Endothelial cell of umbilical vein (primary cell): ENCODE measurements around the gene OR2AG1.

ENCODE experiments used
- CTCF ChIP-seq, 2 donors: IDR thresholded peaks; 1 replicate in 1 of 2; 2 replicates in 1 of 2; pipeline ENCODE4 v1.5.1; 2011; ENCODE audit warnings: low read length in 2 of 2, mild to moderate bottlenecking in 2 of 2, moderate library complexity in 2 of 2, control low read depth in 1 of 2, inconsistent platforms in 1 of 2, low read depth in 1 of 2; ENCODE audit not compliant: insufficient read depth in 1 of 2; ENCODE audit errors: extremely low read depth in 1 of 2
- GATA2 ChIP-seq: IDR thresholded peaks from 2 replicates; pipeline ENCODE4 v1.7.0; 2011; ENCODE audit warnings: low read depth, mild to moderate bottlenecking, moderate library complexity, mixed read lengths, low read length; ENCODE audit not compliant: insufficient read length, insufficient read depth
- MAX ChIP-seq: IDR thresholded peaks from 2 replicates; pipeline ENCODE4 v1.6.1; 2011; ENCODE audit not compliant: insufficient read depth, insufficient read length
- MYC ChIP-seq: IDR thresholded peaks from one replicate; pipeline ENCODE4 v1.6.1; 2011; ENCODE audit warnings: mild to moderate bottlenecking, low read depth, low read length
- POLR2A ChIP-seq: IDR thresholded peaks from 2 replicates; pipeline ENCODE4 v1.6.1; 2012; ENCODE audit warnings: low read depth, mild to moderate bottlenecking, control low read depth, low read length
- POLR2AphosphoS5 ChIP-seq: IDR thresholded peaks from 2 replicates; pipeline ENCODE4 v1.6.1; 2012; ENCODE audit warnings: low read depth, mild to moderate bottlenecking, control low read depth, low read length, moderate library complexity; ENCODE audit not compliant: insufficient read depth

- TF ChIP-seq GATA2 = no peak
- TF ChIP-seq CTCF (IDR thresholded peaks at IDR 0.05; ENCODE audit: extremely low read depth in 1 of 2, insufficient read depth in 1 of 2, low read depth in 1 of 2, low read length in 2 of 2) = no peak
- TF ChIP-seq MAX = no peak
- TF ChIP-seq POLR2AphosphoS5 = no peak
- TF ChIP-seq MYC = no peak
- no peak for TF ChIP-seq POLR2A
These were observed 45.3 kb downstream of the OR2AG1 start for GRCh38 chr11:6828103-6828502.
